Fibroblast of lung (primary cell): ENCODE measurements around the gene JAK2. TPM values are rescaled to one million over a fixed set of nuclear protein-coding genes. Genes with fewer than 3 reads are reported as not detected.

Experiments used
- DNase-seq, 2 donors: peaks; one replicate each; pipeline versions ENCODE4 v3.0.0 to v3.0.0-alpha.2; 2010; ENCODE audit warnings: low read depth in 2 of 2
- H2AFZ ChIP-seq: 2 replicates; pipeline ENCODE4 v1.5.1; 2012; ENCODE audit warnings: low read length, control low read depth, inconsistent platforms
- H3K27ac ChIP-seq: 2 replicates; pipeline ENCODE4 v1.5.1; 2011; ENCODE audit warnings: low read length, control low read depth; ENCODE audit not compliant: insufficient read depth
- H3K27me3 ChIP-seq: 2 replicates; pipeline ENCODE4 v1.5.1; 2011; ENCODE audit warnings: mild to moderate bottlenecking, low read length; ENCODE audit not compliant: control insufficient read depth, insufficient read depth
- H3K36me3 ChIP-seq: 2 replicates; pipeline ENCODE4 v1.5.1; 2011; ENCODE audit warnings: low read length; ENCODE audit not compliant: control insufficient read depth, insufficient read depth
- H3K4me1 ChIP-seq: 2 replicates; pipeline ENCODE4 v1.5.1; 2011; ENCODE audit warnings: low read length; ENCODE audit not compliant: control insufficient read depth, insufficient read depth; ENCODE audit errors: extremely low read depth
- H3K4me2 ChIP-seq: 2 replicates; pipeline ENCODE4 v1.5.1; 2011; ENCODE audit warnings: low read length, control low read depth; ENCODE audit not compliant: insufficient read depth; ENCODE audit errors: extremely low read depth
- H3K4me3 ChIP-seq, 4 experiments: fragments of 200-600 bp in 1 of 4; sonication (generic) in 1 of 4; replicated peaks in 1 of 4; 2 replicates each; pipeline ENCODE4 v1.5.1; 2011 to 2016; ENCODE audit warnings: low read length in 4 of 4, low read depth in 3 of 4, mild to moderate bottlenecking in 3 of 4, control low read depth in 2 of 4, inconsistent platforms in 1 of 4, mixed read lengths in 1 of 4; ENCODE audit not compliant: insufficient read depth in 1 of 4; ENCODE audit errors: control extremely low read depth in 1 of 4
- H3K79me2 ChIP-seq: 2 replicates; pipeline ENCODE4 v1.5.1; 2012; ENCODE audit warnings: mild to moderate bottlenecking, low read length, inconsistent platforms; ENCODE audit not compliant: control insufficient read depth, insufficient read depth
- H3K9ac ChIP-seq: 2 replicates; pipeline ENCODE4 v1.5.1; 2011; ENCODE audit warnings: mild to moderate bottlenecking, low read length, control low read depth; ENCODE audit not compliant: insufficient read depth
- H3K9me3 ChIP-seq: 2 replicates; pipeline ENCODE4 v1.5.1; 2012; ENCODE audit warnings: low read depth, low read length; ENCODE audit not compliant: control insufficient read depth, insufficient read depth
- H4K20me1 ChIP-seq: 2 replicates; pipeline ENCODE4 v1.5.1; 2011; ENCODE audit warnings: low read length; ENCODE audit not compliant: control insufficient read depth, insufficient read depth; ENCODE audit errors: extremely low read depth
- EZH2 ChIP-seq: IDR thresholded peaks from 2 replicates; pipeline ENCODE4 v1.5.1; 2012; ENCODE audit warnings: low read length, control low read depth, mild to moderate bottlenecking; ENCODE audit errors: missing control alignments
- polyA plus RNA-seq, 2 donors: library from polyadenylated mRNA; depleted of rRNA in 1 of 2; stranded (reverse) in 1 of 2; unstranded in 1 of 2; fragments of >200 nt; gene quantifications; 2 replicates each; pipeline ENCODE4 v1.2.1, GENCODE V29; 2011 to 2012; ENCODE audit warnings: missing spikeins in 1 of 2
- total RNA-seq: library from RNA; depleted of rRNA; stranded (reverse); fragments of >200 nt; gene quantifications from 2 replicates; pipeline ENCODE4 v1.2.1, GENCODE V29; 2014
- TF ChIP-seq, protein P1 (sequence below), 2 donors: IDR thresholded peaks in 1 of 2; conservative IDR thresholded peaks in 1 of 2; 1 replicate in 1 of 2; 2 replicates in 1 of 2; pipeline ENCODE4 v1.5.1; 2011 to 2012; ENCODE audit warnings: low read length in 2 of 2, control low read depth in 1 of 2, inconsistent platforms in 1 of 2, low read depth in 1 of 2, mild to moderate bottlenecking in 1 of 2

JAK2 gene
- total and polyA plus RNA-seq, 2 donors (not counting 1 experiment from before 2014, with no cell fraction given): 5.0 to 13.4 TPM

DNA sequence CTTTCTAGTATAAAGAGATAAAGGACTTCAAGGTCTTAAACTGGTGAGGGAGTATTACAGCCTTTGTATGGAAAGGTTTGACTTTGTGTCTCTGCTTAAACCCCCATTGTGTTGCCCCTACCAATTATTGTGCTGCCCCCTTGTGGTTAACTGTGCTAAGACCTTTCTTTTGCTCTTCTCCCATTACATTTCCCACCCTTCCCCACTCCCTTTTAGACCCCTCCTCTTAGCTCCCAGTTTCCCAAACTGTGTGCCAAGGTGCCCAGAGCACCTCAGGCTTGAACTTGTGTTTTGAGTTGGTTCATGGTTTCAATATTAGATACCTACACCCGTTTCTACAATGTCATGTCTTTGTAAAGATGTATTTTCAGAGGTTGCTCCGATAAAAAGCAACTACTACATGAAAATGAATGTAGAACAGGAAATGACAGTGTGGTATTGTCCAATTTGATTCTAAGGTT lies 2.9 kb downstream of the JAK2 start:
- Histone ChIP-seq H3K4me2 (peak overlapping the region; percentile 49), H3K79me2 (peaks cover 34% of the 10 kb centered on the region), H3K27me3 (no peaks in the 10 kb centered on the region), H3K36me3 (peaks cover 1% of the 10 kb centered on the region), H2AFZ (no peak overlapping the region), H3K9me3 (no peaks in the 10 kb centered on the region), H4K20me1 (no peaks in the 10 kb centered on the region), H3K27ac (no peak overlapping the region), H3K4me1 (peaks cover 9% of the 10 kb centered on the region), H3K4me3 (peak overlapping the region in 1 of 4 experiments; percentile 17), H3K9ac (no peak overlapping the region)
- peak; percentile 55 to 76 for DNase-seq
- TF ChIP-seq EZH2: no peak
- TF ChIP-seq, protein P1, sequence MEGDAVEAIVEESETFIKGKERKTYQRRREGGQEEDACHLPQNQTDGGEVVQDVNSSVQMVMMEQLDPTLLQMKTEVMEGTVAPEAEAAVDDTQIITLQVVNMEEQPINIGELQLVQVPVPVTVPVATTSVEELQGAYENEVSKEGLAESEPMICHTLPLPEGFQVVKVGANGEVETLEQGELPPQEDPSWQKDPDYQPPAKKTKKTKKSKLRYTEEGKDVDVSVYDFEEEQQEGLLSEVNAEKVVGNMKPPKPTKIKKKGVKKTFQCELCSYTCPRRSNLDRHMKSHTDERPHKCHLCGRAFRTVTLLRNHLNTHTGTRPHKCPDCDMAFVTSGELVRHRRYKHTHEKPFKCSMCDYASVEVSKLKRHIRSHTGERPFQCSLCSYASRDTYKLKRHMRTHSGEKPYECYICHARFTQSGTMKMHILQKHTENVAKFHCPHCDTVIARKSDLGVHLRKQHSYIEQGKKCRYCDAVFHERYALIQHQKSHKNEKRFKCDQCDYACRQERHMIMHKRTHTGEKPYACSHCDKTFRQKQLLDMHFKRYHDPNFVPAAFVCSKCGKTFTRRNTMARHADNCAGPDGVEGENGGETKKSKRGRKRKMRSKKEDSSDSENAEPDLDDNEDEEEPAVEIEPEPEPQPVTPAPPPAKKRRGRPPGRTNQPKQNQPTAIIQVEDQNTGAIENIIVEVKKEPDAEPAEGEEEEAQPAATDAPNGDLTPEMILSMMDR (conservative IDR thresholded peaks at IDR 0.05 in 1 of 2, IDR thresholded peaks at IDR 0.05 in 1 of 2; ENCODE audit: low read depth in 1 of 2, low read length in 2 of 2): peak; percentile 78 to 82

DNA sequence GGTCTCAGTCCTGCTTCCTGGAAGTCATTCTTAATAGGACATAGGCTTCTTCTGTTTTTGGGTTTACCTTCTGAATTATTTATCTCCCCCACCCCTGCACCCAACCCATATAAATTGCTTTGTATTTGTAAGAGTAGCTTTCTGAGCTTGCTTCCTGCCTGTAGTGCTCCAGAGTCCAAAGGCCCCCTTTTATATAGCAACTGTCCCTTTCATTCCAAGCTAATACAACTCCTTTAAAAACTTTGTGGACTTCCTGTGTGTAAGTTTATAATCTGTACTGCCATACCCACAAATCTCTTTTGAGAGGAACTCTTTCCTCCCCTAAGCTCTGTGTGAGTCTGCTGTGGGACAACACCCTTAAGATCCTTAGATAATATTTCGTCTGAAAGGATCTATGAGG lies 7.8 kb downstream of the JAK2 start:
- H4K20me1 ChIP-seq: no peaks in the 10 kb centered on the region
- no peak for DNase-seq
- no peak overlapping the region for H2AFZ ChIP-seq
- no peak overlapping the region for H3K4me3 ChIP-seq
- no peak overlapping the region for H3K4me2 ChIP-seq
- no peaks in the 10 kb centered on the region for H3K27me3 ChIP-seq
- H3K79me2 ChIP-seq: peaks cover 25% of the 10 kb centered on the region
- no peak overlapping the region for H3K9ac ChIP-seq
- TF ChIP-seq, protein P1 (conservative IDR thresholded peaks at IDR 0.05 in 1 of 2, IDR thresholded peaks at IDR 0.05 in 1 of 2; ENCODE audit: low read depth in 1 of 2, low read length in 2 of 2): no peak
- no peak for TF ChIP-seq EZH2
- peaks cover 6% of the 10 kb centered on the region for H3K4me1 ChIP-seq
- H3K27ac ChIP-seq: no peak overlapping the region
- no peaks in the 10 kb centered on the region for H3K9me3 ChIP-seq
- peaks cover 1% of the 10 kb centered on the region for H3K36me3 ChIP-seq

DNA sequence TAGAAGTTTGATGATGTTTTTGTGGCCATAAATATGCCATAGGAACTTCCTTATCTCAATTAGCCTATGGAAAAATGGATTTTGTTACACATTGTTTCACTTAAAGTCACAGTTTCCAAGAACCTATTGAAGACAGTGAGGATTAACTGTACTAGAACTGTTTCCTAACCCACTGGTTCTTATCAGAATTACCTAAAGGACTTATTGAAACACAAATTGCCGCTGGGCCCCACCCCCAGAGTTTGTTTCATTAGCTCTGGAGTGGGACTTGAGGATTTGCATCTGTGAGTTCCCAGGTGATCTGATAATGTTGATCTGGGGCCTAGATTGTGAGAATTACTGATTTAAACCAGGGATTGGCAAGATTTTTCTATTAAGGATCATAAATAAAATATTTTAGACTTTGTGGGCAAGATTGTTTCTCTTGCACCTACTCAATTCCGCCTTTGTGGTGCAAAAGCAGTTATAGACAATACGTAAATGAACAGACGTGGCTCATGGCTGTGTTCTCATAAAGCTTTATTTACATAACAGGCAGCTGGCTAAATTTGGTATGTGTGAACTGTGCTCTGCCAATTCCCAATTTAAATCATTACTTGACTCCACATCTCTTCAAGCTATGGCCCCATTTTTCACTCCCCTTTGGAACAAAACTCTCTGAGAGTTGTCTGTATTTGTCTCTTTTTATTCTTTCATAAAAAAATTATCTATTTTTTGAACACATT lies 9.3 kb downstream of the JAK2 start:
- Histone ChIP-seq H3K4me2 (no peak overlapping the region), H3K9ac (no peak overlapping the region), H3K9me3 (no peaks in the 10 kb centered on the region), H3K79me2 (peaks cover 15% of the 10 kb centered on the region), H3K27me3 (no peaks in the 10 kb centered on the region), H3K4me1 (peaks cover 3% of the 10 kb centered on the region), H3K4me3 (no peak overlapping the region), H3K36me3 (peaks cover 1% of the 10 kb centered on the region), H3K27ac (no peak overlapping the region), H2AFZ (no peak overlapping the region), H4K20me1 (no peaks in the 10 kb centered on the region)
- TF ChIP-seq, protein P1 (conservative IDR thresholded peaks at IDR 0.05 in 1 of 2, IDR thresholded peaks at IDR 0.05 in 1 of 2; ENCODE audit: low read depth in 1 of 2, low read length in 2 of 2): no peak
- no peak for TF ChIP-seq EZH2
- DNase-seq: peak in 1 of 2 donors; percentile 12
